OCI-LY7 (cell line): Measurements from ENCODE around the gene NLRP11.

ENCODE experiments used
- CTCF ChIP-seq: fragments of 200-600 bp; sonication (generic); conservative IDR thresholded peaks from 2 replicates; pipeline ENCODE4 v1.5.1; 2014; ENCODE audit warnings: mild to moderate bottlenecking, antibody characterized with exemption, low read length, moderate library complexity, mixed read lengths
- EZH2phosphoT487 ChIP-seq: fragments of 200-600 bp; sonication (generic); IDR thresholded peaks from 2 replicates; pipeline ENCODE4 v1.6.1; 2018; ENCODE audit warnings: low read depth, borderline replicate concordance, mild to moderate bottlenecking, mixed run types, antibody characterized with exemption, low read length, moderate library complexity, mixed read lengths

- TF ChIP-seq CTCF, result no peak
- TF ChIP-seq EZH2phosphoT487, result no peak
Measured at GRCh38 chr19:55812449-55812848, 19.4 kb downstream of the NLRP11 start.
